Measurements from ENCODE around the gene ELMO3. TPM values are rescaled to one million over a fixed set of nuclear protein-coding genes. Genes with fewer than 3 reads are reported as not detected.

The ELMO3 gene
- total and polyA plus RNA-seq, 2 of the 13 experiments (the other 11 are each of a cell fraction or from before 2014, with no cell fraction given) = 2.6 to 4.0 TPM

- TF ChIP-seq ZNF18 (CRISPR knock-in tag; IDR thresholded peaks at IDR 0.05; ENCODE audit: insufficient replicate concordance) (no peak), YEATS4 (CRISPR knock-in tag; IDR thresholded peaks at IDR 0.05; ENCODE audit: borderline replicate concordance) (0 out of 2 replicates have a peak, but pooled peaks have one; percentile 17), ZBTB3 (CRISPR knock-in tag; IDR thresholded peaks at IDR 0.05; ENCODE audit: borderline replicate concordance, low read depth) (no peak), THYN1 (CRISPR knock-in tag; IDR thresholded peaks at IDR 0.05; ENCODE audit: borderline replicate concordance, low read depth) (no peak), ZNF232 (CRISPR knock-in tag; IDR thresholded peaks at IDR 0.05; ENCODE audit: borderline replicate concordance) (no peak), ZFP36 (IDR thresholded peaks at IDR 0.05; ENCODE audit: borderline replicate concordance, low read depth, low read length, partially characterized antibody) (no peak), NBN (conservative IDR thresholded peaks at IDR 0.05) (no peak), ZNF263 (CRISPR knock-in tag; IDR thresholded peaks at IDR 0.05) (no peak), ZNF468 (CRISPR knock-in tag; IDR thresholded peaks at IDR 0.05) (no peak), MYPOP (CRISPR knock-in tag; IDR thresholded peaks at IDR 0.05) (no peak), ZNF407 (CRISPR knock-in tag; IDR thresholded peaks at IDR 0.05; ENCODE audit: not compliant biosample characterization) (peak; percentile 81), ZNF772 (CRISPR knock-in tag; IDR thresholded peaks at IDR 0.05) (peak; percentile 51; the same call in 1 of the 2 replicates), ZNF33A (CRISPR knock-in tag; IDR thresholded peaks at IDR 0.05; ENCODE audit: borderline replicate concordance) (no peak), NAIF1 (CRISPR knock-in tag; IDR thresholded peaks at IDR 0.05; ENCODE audit: borderline replicate concordance) (no peak), FOXC1 (CRISPR knock-in tag; IDR thresholded peaks at IDR 0.05; ENCODE audit: borderline replicate concordance) (0 out of 2 replicates have a peak, but pooled peaks have one; percentile 17), AKAP8 (CRISPR knock-in tag; IDR thresholded peaks at IDR 0.05) (peak; percentile 67; the same call in 1 of the 2 replicates), HOXA3 (CRISPR knock-in tag; IDR thresholded peaks at IDR 0.05) (peak; percentile 73), RBAK (CRISPR knock-in tag; IDR thresholded peaks at IDR 0.05) (0 out of 2 replicates have a peak, but pooled peaks have one; percentile 47)
Measured at GRCh38 chr16:67207249-67208091, 8.5 kb downstream of the ELMO3 start (continued).

Measured in HepG2 (cell line).